ENCODE data around the gene AATK. TPM values are rescaled to one million over a fixed set of nuclear protein-coding genes. Genes with fewer than 3 reads are reported as not detected.

AATK gene
- polyA plus RNA-seq, 1 of the 3 experiments (the other 2 are of a cell fraction) = 0.51 TPM

DNA sequence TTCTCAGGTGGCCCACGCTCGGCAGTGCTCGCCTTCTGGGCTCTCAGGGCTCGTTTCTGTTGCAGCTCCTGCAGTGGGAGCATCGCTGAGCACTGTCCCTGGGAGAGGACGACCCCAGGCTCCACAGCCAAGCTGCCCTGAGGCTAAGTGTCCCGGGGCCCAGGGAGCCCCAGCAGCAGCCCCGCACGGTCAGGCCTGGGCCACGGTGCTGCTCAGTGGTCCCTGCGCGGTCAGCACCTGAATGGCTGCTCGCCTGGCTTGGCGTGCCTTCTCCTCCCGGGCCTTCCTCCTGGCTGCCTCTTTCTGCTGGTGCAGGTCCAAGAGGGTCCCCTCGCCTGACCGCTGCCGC is 33.4 kb upstream of the AATK start:
- H3K4me3 ChIP-seq (ENCODE audit: low read depth in 2 of 2, low read length in 1 of 2) = no peak overlapping the region
- no peak overlapping the region for H2AFZ ChIP-seq (ENCODE audit: low read depth)
- peaks cover 0 to 3% of the 10 kb centered on the region in 2 experiments; a peak in 1 of 4 replicates for H3K4me1 ChIP-seq (ENCODE audit: control insufficient read depth in 1 of 2, insufficient read depth in 2 of 2, low read depth in 1 of 2, low read length in 1 of 2)
- no peak overlapping the region for H3K4me2 ChIP-seq
- H3K9ac ChIP-seq = no peak overlapping the region
- POLR2A ChIA-PET = no interaction called here
- no peaks in the 10 kb centered on the region for H3K79me2 ChIP-seq (ENCODE audit: insufficient read depth)
- H3K9me2 ChIP-seq = no peaks in the 10 kb centered on the region
- H4K20me1 ChIP-seq (ENCODE audit: insufficient read depth) = no peaks in the 10 kb centered on the region; the same call in 1 of the 2 replicates
- DNase-seq = no peak
- no peak overlapping the region for H3K27ac ChIP-seq (ENCODE audit: low read depth in 2 of 2, low read length in 1 of 2)
- 96% methylated on average over 12 of the region's 18 CpGs for WGBS (ENCODE audit: low lambda C conversion rate)
- CTCF ChIA-PET = interaction anchor here (1.1 to 14.7 kb wide), 4 partner anchors 10 to 57 kb away, joined by 3 to 147 read pairs (median 16); no protein-coding TSS in a partner anchor
- no peaks in the 10 kb centered on the region for H3K27me3 ChIP-seq (ENCODE audit: insufficient read depth)
- H3F3A ChIP-seq (replicated peaks; ENCODE audit: insufficient read depth) = no peaks in the 10 kb centered on the region
- TF ChIP-seq POLR2AphosphoS5 (IDR thresholded peaks at IDR 0.05; ENCODE audit: low read depth, low read length) = no peak
- peaks cover 5 to 47% of the 10 kb centered on the region in 2 experiments for H3K36me3 ChIP-seq (replicated peaks in 1 of 2; ENCODE audit: control insufficient read depth in 1 of 2, insufficient read depth in 2 of 2, low read length in 1 of 2)
- no peaks in the 10 kb centered on the region for H3K9me3 ChIP-seq

- H3K27me3 ChIP-seq (ENCODE audit: insufficient read depth) = no peaks in the 10 kb centered on the region
- no peaks in the 10 kb centered on the region for H3K9me3 ChIP-seq
- H3K4me2 ChIP-seq = no peak overlapping the region
- no peaks in the 10 kb centered on the region for H3K79me2 ChIP-seq (ENCODE audit: insufficient read depth)
- DNase-seq = no peak
- peaks cover 0 to 3% of the 10 kb centered on the region in 2 experiments; a peak in 1 of 4 replicates for H3K4me1 ChIP-seq (ENCODE audit: control insufficient read depth in 1 of 2, insufficient read depth in 2 of 2, low read depth in 1 of 2, low read length in 1 of 2)
- peaks cover 5 to 47% of the 10 kb centered on the region in 2 experiments for H3K36me3 ChIP-seq (replicated peaks in 1 of 2; ENCODE audit: control insufficient read depth in 1 of 2, insufficient read depth in 2 of 2, low read length in 1 of 2)
- H3K9me2 ChIP-seq = no peaks in the 10 kb centered on the region
- no peak overlapping the region for H2AFZ ChIP-seq (ENCODE audit: low read depth)
- ChIA-PET POLR2A (no interaction called here), CTCF (interaction anchor here (1.1 to 14.7 kb wide), 6 partner anchors 12 to 402 kb away, joined by 3 to 147 read pairs (median 5); no protein-coding TSS in a partner anchor)
- H4K20me1 ChIP-seq (ENCODE audit: insufficient read depth) = no peaks in the 10 kb centered on the region; the same call in 1 of the 2 replicates
- no peak overlapping the region for H3K4me3 ChIP-seq (ENCODE audit: low read depth in 2 of 2, low read length in 1 of 2)
- no peak overlapping the region for H3K27ac ChIP-seq (ENCODE audit: low read depth in 2 of 2, low read length in 1 of 2)
- no peak overlapping the region for H3K9ac ChIP-seq
- H3F3A ChIP-seq (replicated peaks; ENCODE audit: insufficient read depth) = no peaks in the 10 kb centered on the region
- 90% methylated on average over 15 of the region's 22 CpGs for WGBS (ENCODE audit: low lambda C conversion rate)
- TF ChIP-seq, protein P1, sequence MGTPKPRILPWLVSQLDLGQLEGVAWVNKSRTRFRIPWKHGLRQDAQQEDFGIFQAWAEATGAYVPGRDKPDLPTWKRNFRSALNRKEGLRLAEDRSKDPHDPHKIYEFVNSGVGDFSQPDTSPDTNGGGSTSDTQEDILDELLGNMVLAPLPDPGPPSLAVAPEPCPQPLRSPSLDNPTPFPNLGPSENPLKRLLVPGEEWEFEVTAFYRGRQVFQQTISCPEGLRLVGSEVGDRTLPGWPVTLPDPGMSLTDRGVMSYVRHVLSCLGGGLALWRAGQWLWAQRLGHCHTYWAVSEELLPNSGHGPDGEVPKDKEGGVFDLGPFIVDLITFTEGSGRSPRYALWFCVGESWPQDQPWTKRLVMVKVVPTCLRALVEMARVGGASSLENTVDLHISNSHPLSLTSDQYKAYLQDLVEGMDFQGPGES (IDR thresholded peaks at IDR 0.05; ENCODE audit: low read depth, low read length) = no peak
- TF ChIP-seq USF1 (IDR thresholded peaks at IDR 0.05; ENCODE audit: borderline replicate concordance, low read depth) (no peak), FOXJ3 (CRISPR knock-in tag; IDR thresholded peaks at IDR 0.05) (no peak), EP300 (IDR thresholded peaks at IDR 0.05; ENCODE audit: borderline replicate concordance in 1 of 2, low read depth in 1 of 2, low read length in 1 of 2) (no peak), TEAD4 (IDR thresholded peaks at IDR 0.05; ENCODE audit: borderline replicate concordance, insufficient read depth) (no peak), SMC3 (IDR thresholded peaks at IDR 0.05; ENCODE audit: low read depth, low read length) (no peak), ELF1 (IDR thresholded peaks at IDR 0.05) (no peak)
- TF ChIP-seq, protein P2, sequence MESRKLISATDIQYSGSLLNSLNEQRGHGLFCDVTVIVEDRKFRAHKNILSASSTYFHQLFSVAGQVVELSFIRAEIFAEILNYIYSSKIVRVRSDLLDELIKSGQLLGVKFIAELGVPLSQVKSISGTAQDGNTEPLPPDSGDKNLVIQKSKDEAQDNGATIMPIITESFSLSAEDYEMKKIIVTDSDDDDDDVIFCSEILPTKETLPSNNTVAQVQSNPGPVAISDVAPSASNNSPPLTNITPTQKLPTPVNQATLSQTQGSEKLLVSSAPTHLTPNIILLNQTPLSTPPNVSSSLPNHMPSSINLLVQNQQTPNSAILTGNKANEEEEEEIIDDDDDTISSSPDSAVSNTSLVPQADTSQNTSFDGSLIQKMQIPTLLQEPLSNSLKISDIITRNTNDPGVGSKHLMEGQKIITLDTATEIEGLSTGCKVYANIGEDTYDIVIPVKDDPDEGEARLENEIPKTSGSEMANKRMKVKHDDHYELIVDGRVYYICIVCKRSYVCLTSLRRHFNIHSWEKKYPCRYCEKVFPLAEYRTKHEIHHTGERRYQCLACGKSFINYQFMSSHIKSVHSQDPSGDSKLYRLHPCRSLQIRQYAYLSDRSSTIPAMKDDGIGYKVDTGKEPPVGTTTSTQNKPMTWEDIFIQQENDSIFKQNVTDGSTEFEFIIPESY (IDR thresholded peaks at IDR 0.05; ENCODE audit: borderline replicate concordance, low read depth) = no peak
Measured at GRCh38 chr17:81198826-81199481, 32.9 kb upstream of the AATK start.
